MM.1S (cell line): ENCODE data around the gene PIK3C2A.

Source experiments
- DNase-seq: peaks from one replicate; pipeline ENCODE4 v3.0.0-alpha.2; 2015
- H2AFZ ChIP-seq: fragments of 300-600 bp; sonication (generic); 2 replicates; pipeline ENCODE4 v1.6.0; 2016; ENCODE audit warnings: antibody characterized with exemption, low read length
- H3F3A ChIP-seq: fragments of 300-600 bp; sonication (generic); 2 replicates; pipeline ENCODE4 v1.6.1; 2016; ENCODE audit warnings: mild to moderate bottlenecking, antibody characterized with exemption, low read length, moderate library complexity, mixed read lengths; ENCODE audit not compliant: insufficient read depth
- H3K27ac ChIP-seq: fragments of 300-600 bp; sonication (generic); 2 replicates; pipeline ENCODE4 v1.5.1; 2016; ENCODE audit warnings: mild to moderate bottlenecking, low read length
- H3K27me3 ChIP-seq: fragments of 300-600 bp; sonication (generic); replicated peaks from 2 replicates; pipeline ENCODE4 v1.6.0; 2016; ENCODE audit warnings: low read length; ENCODE audit not compliant: insufficient read depth
- H3K36me3 ChIP-seq: fragments of 300-600 bp; sonication (generic); replicated peaks from 2 replicates; pipeline ENCODE4 v1.6.1; 2016; ENCODE audit warnings: mild to moderate bottlenecking, low read length, mixed read lengths; ENCODE audit not compliant: insufficient read depth
- H3K4me1 ChIP-seq: fragments of 300-600 bp; sonication (generic); 2 replicates; pipeline ENCODE4 v1.6.1; 2016; ENCODE audit warnings: low read length, mixed read lengths
- H3K4me2 ChIP-seq: fragments of 300-600 bp; sonication (generic); 2 replicates; pipeline ENCODE4 v1.6.0; 2016; ENCODE audit warnings: low read depth, low read length
- H3K4me3 ChIP-seq: fragments of 300-600 bp; sonication (generic); 2 replicates; pipeline ENCODE4 v1.5.1; 2016; ENCODE audit warnings: low read length, mixed read lengths
- H3K79me2 ChIP-seq: fragments of 300-600 bp; sonication (generic); 2 replicates; pipeline ENCODE4 v1.6.1; 2016; ENCODE audit warnings: mixed run types, low read length, mixed read lengths
- H3K9ac ChIP-seq: fragments of 300-600 bp; sonication (generic); 2 replicates; pipeline ENCODE4 v1.6.1; 2016; ENCODE audit warnings: low read length, mixed read lengths
- H3K9me2 ChIP-seq: fragments of 300-600 bp; sonication (generic); replicated peaks from 2 replicates; pipeline ENCODE4 v1.6.1; 2016; ENCODE audit warnings: mild to moderate bottlenecking, low read length, mixed read lengths; ENCODE audit not compliant: insufficient read depth
- H3K9me3 ChIP-seq: fragments of 300-600 bp; sonication (generic); replicated peaks from 2 replicates; pipeline ENCODE4 v1.6.1; 2016; ENCODE audit warnings: mild to moderate bottlenecking, low read length, mixed read lengths; ENCODE audit not compliant: insufficient read depth
- H4K20me1 ChIP-seq: fragments of 300-600 bp; sonication (generic); 2 replicates; pipeline ENCODE4 v1.6.1; 2016; ENCODE audit warnings: mild to moderate bottlenecking, low read length, moderate library complexity, mixed read lengths; ENCODE audit not compliant: insufficient read depth
- EZH2 ChIP-seq: fragments of 300-600 bp; sonication (generic); optimal IDR thresholded peaks from 2 replicates; pipeline ENCODE3; 2017; ENCODE audit warnings: low read depth, mild to moderate bottlenecking, antibody characterized with exemption, low read length, mixed read lengths
- EZH2phosphoT487 ChIP-seq: fragments of 300-600 bp; sonication (generic); IDR thresholded peaks from 2 replicates; pipeline ENCODE4 v1.6.1; 2018; ENCODE audit warnings: antibody characterized with exemption, low read length
- TF ChIP-seq, protein P1 (sequence below): fragments of 300-600 bp; sonication (generic); IDR thresholded peaks from 2 replicates; pipeline ENCODE4 v1.5.1; 2016; ENCODE audit warnings: antibody characterized with exemption, low read length, mixed read lengths

Gene PIK3C2A

DNA sequence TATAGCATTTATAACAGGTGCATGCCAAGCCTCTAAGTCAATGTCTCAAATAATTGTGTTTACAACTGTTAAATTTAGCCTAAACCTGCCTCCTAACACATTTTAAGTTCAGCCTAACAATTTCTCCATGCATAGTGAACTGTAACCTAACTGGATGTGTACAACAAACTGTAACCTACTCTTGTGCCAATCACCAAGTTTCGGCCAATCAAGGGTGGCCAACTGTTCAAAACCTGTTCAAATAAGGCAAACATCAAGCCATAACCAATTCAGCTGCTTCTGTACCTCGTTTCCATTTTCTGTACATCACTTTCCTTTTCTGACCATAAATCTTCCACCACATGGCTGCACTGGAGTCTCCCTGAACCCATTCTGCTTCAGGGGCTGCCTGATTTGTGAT, 45.4 kb downstream of the PIK3C2A start:
- Histone ChIP-seq H3F3A (peaks cover 12% of the 10 kb centered on the region; the same call in 1 of the 2 replicates), H3K9ac (no peak overlapping the region), H3K27me3 (no peaks in the 10 kb centered on the region), H3K79me2 (peaks cover 85% of the 10 kb centered on the region), H3K9me2 (no peaks in the 10 kb centered on the region), H3K27ac (peak overlapping the region; percentile 5; the same call in 1 of the 2 replicates), H4K20me1 (no peaks in the 10 kb centered on the region), H2AFZ (no peak overlapping the region), H3K36me3 (no peaks in the 10 kb centered on the region), H3K4me1 (peaks cover 39% of the 10 kb centered on the region), H3K4me3 (no peak overlapping the region), H3K9me3 (no peaks in the 10 kb centered on the region), H3K4me2 (peak overlapping the region; percentile 5; the same call in 1 of the 2 replicates)
- TF ChIP-seq EZH2phosphoT487 (no peak), EZH2 (no peak)
- TF ChIP-seq, protein P1, sequence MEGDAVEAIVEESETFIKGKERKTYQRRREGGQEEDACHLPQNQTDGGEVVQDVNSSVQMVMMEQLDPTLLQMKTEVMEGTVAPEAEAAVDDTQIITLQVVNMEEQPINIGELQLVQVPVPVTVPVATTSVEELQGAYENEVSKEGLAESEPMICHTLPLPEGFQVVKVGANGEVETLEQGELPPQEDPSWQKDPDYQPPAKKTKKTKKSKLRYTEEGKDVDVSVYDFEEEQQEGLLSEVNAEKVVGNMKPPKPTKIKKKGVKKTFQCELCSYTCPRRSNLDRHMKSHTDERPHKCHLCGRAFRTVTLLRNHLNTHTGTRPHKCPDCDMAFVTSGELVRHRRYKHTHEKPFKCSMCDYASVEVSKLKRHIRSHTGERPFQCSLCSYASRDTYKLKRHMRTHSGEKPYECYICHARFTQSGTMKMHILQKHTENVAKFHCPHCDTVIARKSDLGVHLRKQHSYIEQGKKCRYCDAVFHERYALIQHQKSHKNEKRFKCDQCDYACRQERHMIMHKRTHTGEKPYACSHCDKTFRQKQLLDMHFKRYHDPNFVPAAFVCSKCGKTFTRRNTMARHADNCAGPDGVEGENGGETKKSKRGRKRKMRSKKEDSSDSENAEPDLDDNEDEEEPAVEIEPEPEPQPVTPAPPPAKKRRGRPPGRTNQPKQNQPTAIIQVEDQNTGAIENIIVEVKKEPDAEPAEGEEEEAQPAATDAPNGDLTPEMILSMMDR, result no peak
- DNase-seq, result no peak

DNA sequence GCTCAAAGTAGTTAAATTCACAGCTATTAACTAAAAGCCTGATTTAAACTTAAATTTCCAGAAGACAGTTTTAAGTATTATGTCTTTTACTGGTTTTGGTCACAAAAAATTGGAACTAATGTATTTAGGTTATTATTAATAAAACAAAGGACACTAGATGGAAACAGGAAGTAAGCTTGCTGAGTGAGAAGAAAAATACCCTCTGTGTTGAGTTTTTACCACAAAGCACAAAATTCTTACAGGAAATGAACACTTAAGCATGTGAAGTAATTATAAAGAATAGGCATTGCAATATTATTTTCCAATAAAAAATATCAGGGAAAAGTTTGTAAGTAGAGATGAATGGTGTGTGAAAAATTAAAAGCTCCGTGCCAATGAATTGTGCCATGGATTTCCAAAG, 46.3 kb downstream of the PIK3C2A start:
- Histone ChIP-seq H3F3A (peaks cover 12% of the 10 kb centered on the region; the same call in 1 of the 2 replicates), H3K9ac (no peak overlapping the region), H3K9me2 (no peaks in the 10 kb centered on the region), H3K4me2 (peak overlapping the region; percentile 12; the same call in 1 of the 2 replicates), H3K4me1 (peaks cover 39% of the 10 kb centered on the region), H3K9me3 (no peaks in the 10 kb centered on the region), H3K79me2 (peaks cover 78% of the 10 kb centered on the region), H3K4me3 (no peak overlapping the region), H2AFZ (no peak overlapping the region), H3K36me3 (no peaks in the 10 kb centered on the region), H3K27me3 (no peaks in the 10 kb centered on the region), H4K20me1 (no peaks in the 10 kb centered on the region), H3K27ac (peak overlapping the region; percentile 18; the same call in 1 of the 2 replicates)
- TF ChIP-seq EZH2phosphoT487, result no peak
- no peak for TF ChIP-seq EZH2
- TF ChIP-seq, protein P1, result no peak
- DNase-seq, result peak; percentile 50

DNA sequence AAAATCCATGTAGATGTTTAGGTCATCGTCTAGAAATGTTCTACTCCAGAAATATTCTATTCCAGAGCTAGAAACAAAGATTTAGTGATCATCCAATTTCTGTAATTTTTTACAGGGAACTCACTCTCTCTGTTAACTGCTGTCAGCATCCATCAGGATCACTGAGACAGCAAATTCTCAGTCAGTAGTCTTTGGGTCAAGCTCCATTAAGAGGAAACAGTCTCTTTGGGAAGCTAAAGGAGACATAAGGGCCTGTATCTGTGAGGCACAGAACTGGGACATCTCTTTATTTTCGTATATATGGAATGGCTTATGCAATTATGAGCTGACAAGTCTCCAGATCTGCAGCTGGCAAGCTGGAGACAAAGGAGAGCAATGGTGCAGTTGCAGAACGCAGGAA, 48.3 kb downstream of the PIK3C2A start:
- H3K27ac ChIP-seq, result no peak overlapping the region
- no peak overlapping the region for H2AFZ ChIP-seq
- H3K36me3 ChIP-seq, result no peaks in the 10 kb centered on the region; the same call in 1 of the 2 replicates
- no peak overlapping the region for H3K4me2 ChIP-seq
- no peak overlapping the region for H3K4me3 ChIP-seq
- H3K9me2 ChIP-seq, result no peaks in the 10 kb centered on the region
- H3K9me3 ChIP-seq, result no peaks in the 10 kb centered on the region
- TF ChIP-seq, protein P1, result no peak
- TF ChIP-seq EZH2, result no peak
- no peak overlapping the region for H3K9ac ChIP-seq
- peaks cover 42% of the 10 kb centered on the region for H3K4me1 ChIP-seq
- no peak for DNase-seq
- no peaks in the 10 kb centered on the region for H4K20me1 ChIP-seq
- H3K27me3 ChIP-seq, result no peaks in the 10 kb centered on the region
- peaks cover 75% of the 10 kb centered on the region for H3K79me2 ChIP-seq
- H3F3A ChIP-seq, result peaks cover 6% of the 10 kb centered on the region; the same call in 1 of the 2 replicates
